Brain pericyte (primary cell): ENCODE measurements around the gene KIF16B.

ENCODE experiments used
- DNase-seq: peaks from one replicate; pipeline ENCODE4 v3.0.0-alpha.2; 2012; ENCODE audit warnings: low read depth, low spot score

KIF16B gene

DNA sequence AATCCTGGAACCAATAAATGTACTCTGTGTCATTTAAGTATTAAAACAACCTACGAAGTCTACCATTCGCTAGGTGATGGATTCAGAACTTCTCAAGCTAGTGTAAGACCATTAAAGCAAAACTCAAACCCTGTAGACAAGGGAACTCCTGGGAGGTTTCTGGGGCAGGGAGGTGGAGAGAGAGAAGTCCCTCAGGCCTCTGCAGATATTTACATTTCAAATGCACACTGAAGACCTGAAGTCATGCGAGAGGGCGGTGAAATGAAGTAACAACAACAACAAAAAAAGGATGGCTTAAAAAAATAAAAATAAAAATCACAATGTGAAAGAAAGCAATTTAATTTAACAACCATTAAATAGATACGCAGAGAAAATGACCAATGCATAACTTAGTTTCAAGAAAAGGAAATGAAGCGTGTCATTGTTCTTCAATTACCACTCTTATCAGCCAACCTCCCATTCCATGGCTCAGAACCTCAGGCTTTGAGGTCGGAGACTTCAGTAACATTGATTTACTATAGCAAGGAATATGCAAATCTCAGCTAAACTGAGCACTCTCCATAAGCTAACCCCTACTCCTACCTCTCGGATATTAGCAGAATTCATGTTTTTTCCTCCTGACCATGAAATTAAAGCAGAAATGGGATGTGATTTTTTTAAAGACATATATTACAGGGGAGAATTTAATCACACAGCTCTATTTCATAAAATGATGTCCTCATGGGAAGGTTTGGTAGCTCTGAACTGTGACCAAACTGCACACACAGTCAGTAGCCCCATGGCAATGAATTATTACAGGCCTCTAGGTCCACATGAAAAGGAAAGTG is 140.6 kb downstream of the KIF16B start:
- DNase-seq: no peak

DNA sequence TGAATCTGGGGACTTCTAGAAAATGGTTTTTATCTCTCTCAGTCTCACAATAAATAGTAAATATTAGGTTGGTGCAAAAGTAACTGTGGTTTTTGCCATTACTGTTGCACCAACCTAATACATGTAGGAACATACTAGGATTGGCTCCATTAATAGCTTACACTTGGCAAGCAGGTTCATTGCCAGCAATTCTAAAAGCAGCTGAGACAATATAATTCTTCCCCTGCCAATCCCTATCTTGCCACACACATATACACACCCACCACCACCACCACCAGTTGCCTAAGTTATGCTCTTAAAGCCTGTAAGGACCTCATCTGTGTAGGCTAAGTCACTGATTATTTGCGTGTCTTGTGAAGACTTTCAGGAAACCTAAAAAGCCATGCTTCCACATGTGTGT is 145.1 kb downstream of the KIF16B start:
- no peak for DNase-seq

DNA sequence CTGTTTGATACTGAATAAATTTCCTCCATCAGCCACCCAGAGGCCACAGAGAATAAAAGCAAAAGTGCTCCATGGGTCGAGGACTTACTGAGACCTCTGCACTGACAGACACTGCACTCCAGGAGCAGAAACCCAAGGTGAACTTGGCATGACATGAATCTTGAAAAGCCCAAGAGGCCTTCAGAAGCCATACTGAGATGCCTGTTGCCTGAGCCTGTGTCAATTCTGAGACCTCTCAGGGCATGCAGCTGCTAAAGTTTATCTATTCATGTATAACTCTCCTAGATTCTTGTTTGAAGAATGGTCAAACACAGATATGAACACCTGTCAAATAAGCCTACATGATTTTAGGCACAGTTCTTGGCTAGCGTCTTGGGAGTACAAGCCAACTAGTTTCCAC is 145.7 kb downstream of the KIF16B start:
- DNase-seq: no peak

DNA sequence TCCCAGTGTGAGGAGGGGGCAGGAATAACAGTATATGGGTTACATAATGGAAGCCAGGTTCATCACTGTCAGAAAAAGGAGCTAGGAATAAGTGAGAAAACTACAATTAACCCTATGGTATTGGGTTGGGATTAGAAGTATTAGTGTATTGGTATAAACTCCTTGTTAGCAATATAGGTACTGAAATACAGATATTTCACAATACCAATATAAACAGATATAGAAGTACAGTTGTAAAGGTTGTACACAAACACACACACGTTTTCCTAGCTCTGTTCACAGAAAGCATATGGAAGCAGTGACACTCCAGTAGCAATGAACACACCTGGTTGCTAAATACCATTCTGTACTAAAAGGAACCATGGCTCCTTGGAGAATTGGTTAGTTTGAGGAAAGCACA is 148.5 kb downstream of the KIF16B start:
- DNase-seq: no peak

GRCh38 chr20:16423311-16424212 is 149.7 kb downstream of the KIF16B start:
- DNase-seq: no peak

- DNase-seq: no peak
Measured at GRCh38 chr20:16419138-16419715, 154.0 kb downstream of the KIF16B start.

DNA sequence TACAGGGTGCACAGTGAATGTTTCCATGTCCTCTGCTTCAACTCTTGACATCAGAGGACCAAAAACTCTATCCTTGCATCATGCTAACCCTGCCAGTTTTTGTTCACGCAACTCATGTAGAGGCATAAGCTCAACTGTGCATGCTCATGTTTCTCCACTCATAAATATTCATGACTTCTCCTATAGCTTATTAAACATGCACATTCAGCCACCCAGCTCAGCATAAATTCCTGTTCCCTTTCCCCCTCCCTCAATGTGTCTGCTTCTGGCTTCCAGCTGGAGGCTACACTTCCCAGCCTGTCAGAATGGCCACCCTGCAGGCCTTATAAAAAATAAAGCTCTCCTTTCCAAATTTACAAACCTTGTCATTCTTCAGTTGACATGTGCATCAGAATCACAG is 154.6 kb downstream of the KIF16B start:
- no peak for DNase-seq

DNA sequence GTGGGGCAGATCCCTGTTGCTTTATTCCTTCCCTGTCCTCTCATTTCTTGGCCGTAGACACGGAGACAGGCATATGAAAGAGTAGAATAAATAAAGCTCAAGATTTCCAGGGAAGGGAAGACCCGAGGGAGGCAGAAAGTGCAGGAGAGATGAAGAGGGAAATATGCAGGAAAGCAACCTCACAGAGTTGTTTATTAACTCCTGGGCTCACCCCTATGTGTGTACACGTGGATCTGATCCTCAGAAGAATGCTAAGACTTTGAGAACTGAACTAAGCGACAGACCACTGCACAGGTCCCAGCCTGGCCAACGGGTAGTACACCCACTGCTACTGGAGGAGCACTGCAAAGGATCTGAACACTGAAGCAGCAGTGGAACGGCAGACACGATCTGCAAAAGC is 156.2 kb downstream of the KIF16B start:
- DNase-seq: no peak

DNA sequence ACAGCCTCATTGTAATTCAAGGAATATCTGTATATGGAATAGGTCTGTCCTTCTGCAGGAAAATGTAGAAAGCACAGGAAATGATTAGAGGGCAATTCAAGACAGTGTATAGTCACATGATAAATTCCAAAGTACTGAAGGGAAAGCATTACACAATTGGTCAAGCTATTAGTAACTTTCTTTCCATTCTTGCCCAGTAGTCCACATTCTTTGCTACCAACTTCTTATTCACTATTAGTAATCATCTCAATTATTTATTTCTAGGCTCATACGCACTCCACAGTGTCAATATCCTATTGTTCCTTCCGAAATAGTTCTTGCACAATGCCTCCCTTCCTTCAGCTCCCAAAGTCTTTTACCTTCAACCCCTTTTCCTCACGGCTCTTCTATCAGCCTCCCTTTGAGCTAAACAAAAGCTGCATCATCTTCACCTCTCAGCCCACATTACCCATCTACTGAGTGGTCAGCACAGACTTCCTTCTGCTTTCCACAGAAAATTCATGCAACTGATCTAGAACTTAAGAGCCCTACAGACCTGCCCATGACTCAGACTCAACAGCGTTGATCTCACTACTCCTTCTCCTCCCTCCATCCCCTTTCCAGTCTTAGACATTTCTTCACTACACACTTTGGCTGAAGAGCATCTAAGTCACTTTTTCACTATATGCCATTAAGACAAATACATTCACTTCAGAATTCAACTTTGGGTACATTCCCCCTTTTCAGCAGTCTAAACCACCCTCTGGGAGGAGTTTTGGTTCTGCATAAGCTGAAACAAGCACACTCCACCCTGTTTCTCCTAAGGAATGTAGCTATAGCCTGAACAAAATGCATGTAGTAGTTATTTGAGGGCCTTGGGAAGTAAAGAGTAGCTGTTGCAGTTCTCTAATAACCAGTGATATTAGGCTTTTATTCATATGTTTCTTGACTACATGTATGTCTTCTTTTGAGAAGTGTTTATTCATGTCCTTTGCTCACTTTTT is 157.9 kb downstream of the KIF16B start:
- DNase-seq: no peak

GRCh38 chr20:16412906-16413305 is 160.3 kb downstream of the KIF16B start:
- no peak for DNase-seq

DNA sequence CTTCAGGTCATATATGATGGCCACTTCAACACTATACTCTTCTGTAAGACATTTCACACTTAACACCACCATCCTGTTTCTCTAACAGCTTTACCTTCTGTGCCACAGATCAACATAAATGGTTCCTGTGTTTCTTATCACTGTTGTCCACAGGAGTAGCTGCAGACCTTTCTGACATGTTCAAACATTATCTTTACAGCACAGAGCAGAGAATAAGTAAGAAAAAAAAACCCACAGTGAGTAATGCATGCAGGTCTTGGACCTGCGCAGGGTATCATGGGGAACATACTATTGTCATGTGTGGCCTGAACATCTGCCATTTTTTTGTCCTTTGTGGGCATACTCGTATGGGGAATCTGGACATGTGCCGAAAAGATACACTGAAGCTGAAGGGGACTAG is 161.9 kb downstream of the KIF16B start:
- no peak for DNase-seq

DNA sequence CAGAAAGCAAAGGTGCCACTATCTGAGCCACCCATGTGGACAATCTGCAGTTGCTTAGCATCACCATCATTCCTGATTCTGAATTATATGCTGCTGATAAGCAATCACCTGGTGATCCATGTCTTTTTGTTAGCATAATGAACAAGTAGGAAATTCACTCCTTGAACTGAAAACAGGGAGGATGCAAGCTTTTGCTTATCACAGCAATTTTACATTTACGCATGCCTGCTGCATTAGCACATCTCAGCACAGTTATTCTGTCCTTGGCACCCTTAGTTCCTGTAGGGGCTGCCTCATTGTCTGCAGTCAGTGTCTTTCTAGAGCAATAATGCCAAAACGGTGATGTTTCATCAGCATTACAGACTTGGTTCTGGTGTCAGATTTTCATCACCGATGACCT is 162.6 kb downstream of the KIF16B start:
- no peak for DNase-seq

- no peak for DNase-seq
Measured at GRCh38 chr20:16408981-16409380, 164.3 kb downstream of the KIF16B start.

GRCh38 chr20:16407251-16408067 is 165.8 kb downstream of the KIF16B start:
- no peak for DNase-seq

GRCh38 chr20:16405254-16405653 is 168.0 kb downstream of the KIF16B start:
- no peak for DNase-seq

GRCh38 chr20:16404640-16405039 is 168.6 kb downstream of the KIF16B start:
- DNase-seq: no peak

DNA sequence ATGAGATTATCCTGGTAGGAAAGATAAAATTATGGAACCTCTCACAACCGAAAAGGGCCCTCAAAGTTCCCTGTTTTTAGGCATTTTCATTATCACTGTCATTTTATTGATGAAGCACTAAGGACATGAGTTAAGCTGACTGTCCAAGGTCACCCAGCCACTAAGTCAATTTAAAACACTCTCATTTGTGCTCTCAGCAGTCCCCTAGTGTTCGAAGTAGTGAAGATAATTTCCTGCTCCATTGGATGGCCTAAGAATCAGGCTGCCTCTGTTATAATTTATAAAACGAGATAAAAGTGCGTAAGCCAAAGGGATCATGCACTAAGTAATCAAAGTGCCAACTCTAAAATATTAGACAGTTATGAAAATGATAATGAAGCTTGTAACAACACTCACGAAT is 169.1 kb downstream of the KIF16B start:
- no peak for DNase-seq

DNA sequence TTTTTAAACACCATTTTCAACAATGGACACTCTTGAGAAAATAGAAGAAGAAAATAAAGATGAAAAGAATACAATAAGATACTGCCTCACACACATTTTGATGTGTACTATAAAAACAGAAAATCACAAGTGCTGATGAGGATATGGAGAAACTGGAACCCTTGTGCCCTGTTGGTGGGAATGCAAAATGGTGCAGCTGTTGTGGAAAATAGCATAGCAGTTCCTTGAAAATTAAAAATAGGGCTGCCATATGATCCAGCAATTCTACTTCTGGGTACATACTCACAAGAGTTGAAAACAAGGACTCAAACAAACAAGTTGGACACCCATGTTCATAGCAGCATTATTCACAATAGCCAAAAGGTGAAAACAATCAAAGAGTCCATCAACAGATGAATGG is 173.0 kb downstream of the KIF16B start:
- DNase-seq: no peak

- DNase-seq: no peak
Measured at GRCh38 chr20:16399801-16400200, 173.4 kb downstream of the KIF16B start.

GRCh38 chr20:16397086-16397485 is 176.2 kb downstream of the KIF16B start:
- DNase-seq: no peak
